Muscle of arm (tissue), 14 donors: ENCODE measurements around the gene CSAD. TPM values are rescaled to one million over a fixed set of nuclear protein-coding genes. Genes with fewer than 3 reads are reported as not detected.
A peak's percentile ranks its signal among the peaks of the same experiment; 100 is the strongest.

ENCODE experiments used
- DNase-seq: peaks from one replicate; pipeline ENCODE4 v3.0.0-alpha.2; 2013
- long read RNA-seq, 11 donors: transcript quantifications; one replicate each; lab custom pipeline, GENCODE V29; 2026
- polyA plus RNA-seq, 12 donors: library from polyadenylated mRNA; unstranded; fragments of 120-200 nt; gene quantifications; one replicate each; pipeline ENCODE4 v1.2.1, GENCODE V29; 2013; ENCODE audit not compliant: insufficient read length in 12 of 12

Gene CSAD
- 10 to 100 TPM in 11 of 12 donors, not detected in 1; 12.8 to 88.6 (median 39.1) TPM for polyA plus RNA-seq
- long read RNA-seq, donor 1, partial matches to known transcripts, result 0 of 3 reads
- long read RNA-seq, donor 1, other reads (novel, unspliced or antisense), result 0 of 3 reads
- long read RNA-seq, donor 2, partial matches to known transcripts, result 0 of 6 reads
- long read RNA-seq, donor 2, other reads (novel, unspliced or antisense), result 5 of 6 reads
- long read RNA-seq, donor 3, partial matches to known transcripts, result 0 of 2 reads
- long read RNA-seq, donor 3, other reads (novel, unspliced or antisense), result 0 of 2 reads
- long read RNA-seq, donor 4, result 0 reads
- long read RNA-seq, donor 5, result 0 reads
- long read RNA-seq, donor 6, partial matches to known transcripts, result 0 of 1 reads
- long read RNA-seq, donor 6, other reads (novel, unspliced or antisense), result 0 of 1 reads
- long read RNA-seq, donor 7, partial matches to known transcripts, result 0 of 1 reads
- long read RNA-seq, donor 7, other reads (novel, unspliced or antisense), result 0 of 1 reads
- long read RNA-seq, donor 8, partial matches to known transcripts, result 0 of 1 reads
- long read RNA-seq, donor 8, other reads (novel, unspliced or antisense), result 0 of 1 reads
- long read RNA-seq, donor 9, partial matches to known transcripts, result 0 of 1 reads
- long read RNA-seq, donor 9, other reads (novel, unspliced or antisense), result 0 of 1 reads
- long read RNA-seq, donor 10, result 0 reads
- long read RNA-seq, donor 11, result 0 reads

GRCh38 chr12:53180220-53180930 is at the start of gene CSAD, which contains the start of gene ZNF740:
Gene CSAD, minus strand, starts transcription at chr12:53180925. Its CDS starts 7,455 bp downstream, at chr12:53173470.
Gene ZNF740, plus strand, starts transcription at chr12:53180722. Its CDS starts 1,262 bp downstream, at chr12:53181984.
- peak; percentile 96 for DNase-seq

- no peak for DNase-seq
These were observed 49.6 kb upstream of the CSAD start for GRCh38 chr12:53230108-53230845.

- DNase-seq, result no peak
These were observed 48.7 kb upstream of the CSAD start for GRCh38 chr12:53229454-53229853.

GRCh38 chr12:53227836-53228235 is 47.1 kb upstream of the CSAD start:
- no peak for DNase-seq

GRCh38 chr12:53227341-53227740 is 46.6 kb upstream of the CSAD start:
- DNase-seq, result no peak

GRCh38 chr12:53226815-53227214 is 46.1 kb upstream of the CSAD start:
- no peak for DNase-seq

GRCh38 chr12:53225635-53226424 is 45.1 kb upstream of the CSAD start:
- DNase-seq, result no peak

- DNase-seq, result no peak
These were observed 44.3 kb upstream of the CSAD start for GRCh38 chr12:53224897-53225634.

- DNase-seq, result no peak
These were observed 43.6 kb upstream of the CSAD start for GRCh38 chr12:53224061-53224896.

GRCh38 chr12:53223389-53224060 is 42.8 kb upstream of the CSAD start:
- no peak for DNase-seq

- DNase-seq, result no peak
These were observed 42.1 kb upstream of the CSAD start for GRCh38 chr12:53222806-53223261.

GRCh38 chr12:53222170-53222721 is 41.5 kb upstream of the CSAD start:
- DNase-seq, result no peak

- peak; percentile 66 for DNase-seq
These were observed 40.7 kb upstream of the CSAD start for GRCh38 chr12:53221203-53222080.

- DNase-seq, result peak; percentile 93
These were observed 40.0 kb upstream of the CSAD start for GRCh38 chr12:53220694-53221202.

- DNase-seq, result peak; percentile 79
These were observed 39.4 kb upstream of the CSAD start for GRCh38 chr12:53219956-53220693.
